Erythroblast (primary cell): ENCODE measurements around the gene TMEM52.

Experiments
- GATA1 ChIP-seq: IDR thresholded peaks from 2 replicates; pipeline ENCODE4 v1.6.1; 2011; ENCODE audit warnings: low read depth, mild to moderate bottlenecking, control low read depth, low read length, moderate library complexity
- POLR2A ChIP-seq: IDR thresholded peaks from 2 replicates; pipeline ENCODE4 v1.6.1; 2011; ENCODE audit warnings: mild to moderate bottlenecking, low read length

DNA sequence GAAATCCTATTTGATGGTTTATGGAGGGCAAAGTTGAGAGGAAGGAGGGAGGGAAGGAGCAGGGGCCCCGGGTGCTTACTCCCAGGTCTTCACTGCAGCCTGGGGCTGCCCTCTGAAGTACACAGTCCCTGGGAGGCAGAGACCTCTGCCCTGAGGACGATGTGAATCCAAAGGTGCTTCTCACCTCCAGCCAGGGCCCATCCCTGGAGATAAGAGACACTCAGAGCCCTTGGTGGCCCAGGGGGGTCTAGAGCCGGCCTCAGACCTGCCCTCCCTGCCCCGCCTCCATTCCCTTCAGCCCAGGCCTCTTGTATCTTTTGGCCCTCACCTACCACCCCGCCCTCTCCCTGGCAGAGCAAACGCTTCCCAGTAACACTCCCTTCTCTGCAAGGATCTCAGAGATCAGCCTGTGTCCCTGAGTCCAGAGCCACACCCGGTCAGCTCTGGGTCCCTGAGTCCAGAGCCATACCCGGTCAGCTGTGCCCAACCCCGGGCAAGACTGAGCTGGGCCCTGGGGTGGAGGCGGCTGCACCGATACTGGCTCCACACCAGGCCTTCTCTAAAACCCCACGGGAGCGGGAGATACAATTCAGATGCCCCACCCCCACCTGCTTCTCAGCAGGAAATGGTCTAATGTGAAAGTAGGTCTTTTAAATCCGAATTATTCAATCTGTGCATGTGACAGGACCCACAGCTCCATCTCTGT is 24.6 kb downstream of the TMEM52 start:
- TF ChIP-seq POLR2A (no peak), GATA1 (no peak)
